Peyer's patch (tissue), 4 donors: Measurements from ENCODE around the gene DNMT3A.

Experiments used
- POLR2A ChIP-seq, 2 donors: fragments of 450-650 bp; IDR thresholded peaks; one replicate each; pipeline ENCODE4 v1.5.1; 2017; ENCODE audit warnings: antibody characterized with exemption in 2 of 2, mild to moderate bottlenecking in 2 of 2, moderate library complexity in 2 of 2
- TF ChIP-seq, protein P1 (sequence below), 6 experiments: fragments of 450-650 bp in 4 of 6; fragments of 200-600 bp in 2 of 6; sonication (generic) in 1 of 6; IDR thresholded peaks; one replicate each; pipeline ENCODE4 v1.5.1; 2017 to 2019; ENCODE audit warnings: antibody characterized with exemption in 6 of 6, mild to moderate bottlenecking in 3 of 6, moderate library complexity in 1 of 6

DNA sequence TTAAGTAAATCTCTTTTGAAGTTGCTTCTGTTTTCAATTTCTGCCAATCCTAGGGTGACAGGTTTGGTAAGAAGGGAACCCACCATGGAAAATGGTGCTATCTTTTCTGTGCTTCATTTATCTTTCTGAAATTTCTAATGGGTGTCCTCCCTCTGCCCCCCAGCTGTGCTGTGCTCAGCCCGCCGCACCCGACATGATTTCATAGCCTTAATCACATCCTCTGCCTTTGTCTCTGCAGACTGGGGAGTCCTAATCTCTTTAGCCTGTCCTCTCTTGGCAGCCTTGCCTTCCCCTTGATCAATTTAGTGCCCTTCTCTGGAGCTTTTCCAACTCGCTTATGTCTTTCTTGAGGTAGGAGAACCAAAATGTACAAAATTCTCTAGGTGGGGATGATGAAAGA is 49.3 kb downstream of the DNMT3A start:
- TF ChIP-seq, protein P1, sequence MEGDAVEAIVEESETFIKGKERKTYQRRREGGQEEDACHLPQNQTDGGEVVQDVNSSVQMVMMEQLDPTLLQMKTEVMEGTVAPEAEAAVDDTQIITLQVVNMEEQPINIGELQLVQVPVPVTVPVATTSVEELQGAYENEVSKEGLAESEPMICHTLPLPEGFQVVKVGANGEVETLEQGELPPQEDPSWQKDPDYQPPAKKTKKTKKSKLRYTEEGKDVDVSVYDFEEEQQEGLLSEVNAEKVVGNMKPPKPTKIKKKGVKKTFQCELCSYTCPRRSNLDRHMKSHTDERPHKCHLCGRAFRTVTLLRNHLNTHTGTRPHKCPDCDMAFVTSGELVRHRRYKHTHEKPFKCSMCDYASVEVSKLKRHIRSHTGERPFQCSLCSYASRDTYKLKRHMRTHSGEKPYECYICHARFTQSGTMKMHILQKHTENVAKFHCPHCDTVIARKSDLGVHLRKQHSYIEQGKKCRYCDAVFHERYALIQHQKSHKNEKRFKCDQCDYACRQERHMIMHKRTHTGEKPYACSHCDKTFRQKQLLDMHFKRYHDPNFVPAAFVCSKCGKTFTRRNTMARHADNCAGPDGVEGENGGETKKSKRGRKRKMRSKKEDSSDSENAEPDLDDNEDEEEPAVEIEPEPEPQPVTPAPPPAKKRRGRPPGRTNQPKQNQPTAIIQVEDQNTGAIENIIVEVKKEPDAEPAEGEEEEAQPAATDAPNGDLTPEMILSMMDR (IDR thresholded peaks at IDR 0.05) = no peak
- no peak for TF ChIP-seq POLR2A (IDR thresholded peaks at IDR 0.05)
